ENCODE measurements around the gene SPATA6L. TPM values are rescaled to one million over a fixed set of nuclear protein-coding genes. Genes with fewer than 3 reads are reported as not detected.

Gene SPATA6L
- total and polyA plus RNA-seq, 2 experiments from 2014 or later, result 1.7 to 1.9 TPM

DNA sequence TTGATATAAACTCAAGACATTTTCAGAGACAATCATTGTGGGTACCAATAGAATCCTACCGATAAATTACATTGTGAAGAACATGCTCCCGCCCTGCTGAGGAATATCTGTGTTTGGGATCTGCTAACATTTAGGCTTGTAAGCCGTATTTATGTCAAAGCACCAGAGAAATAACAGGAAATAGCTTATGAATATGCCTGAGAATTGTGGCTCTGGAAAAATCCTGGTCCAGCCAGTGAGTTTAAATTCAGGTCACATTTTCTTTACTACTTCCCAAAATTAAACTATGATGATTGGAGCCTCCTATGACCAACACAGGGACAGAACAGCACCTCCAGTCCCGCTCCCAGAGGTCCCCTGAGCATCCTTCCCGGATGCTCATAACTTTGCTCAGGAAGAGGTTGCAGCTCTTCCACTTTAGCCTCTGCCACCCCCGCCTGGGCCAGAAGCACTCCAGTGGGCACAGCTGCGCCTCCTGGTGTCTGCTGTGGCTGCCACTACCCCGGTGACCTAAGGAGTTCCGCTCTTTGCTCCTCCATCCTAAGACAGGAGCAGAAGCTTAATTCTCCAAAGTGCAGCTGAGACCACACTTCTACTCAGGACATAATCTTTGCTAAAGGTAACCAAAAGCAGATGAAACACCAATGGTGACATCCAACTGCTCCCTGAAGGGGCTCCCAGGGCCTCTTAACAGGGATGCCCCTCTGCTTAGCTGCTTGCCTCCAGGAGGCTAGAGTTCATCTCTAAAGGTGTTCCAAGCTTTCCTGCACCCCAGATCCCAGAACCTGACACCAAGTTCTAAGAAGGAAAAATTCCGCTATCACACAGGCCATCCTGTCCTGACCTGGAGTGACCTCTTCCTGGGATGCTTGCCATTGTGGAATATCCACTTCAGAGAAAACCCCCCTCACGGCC lies 117.2 kb downstream of the SPATA6L start:
- DNase-seq (ENCODE audit: low spot score), result peak; percentile 81
- TF ChIP-seq, protein P1, sequence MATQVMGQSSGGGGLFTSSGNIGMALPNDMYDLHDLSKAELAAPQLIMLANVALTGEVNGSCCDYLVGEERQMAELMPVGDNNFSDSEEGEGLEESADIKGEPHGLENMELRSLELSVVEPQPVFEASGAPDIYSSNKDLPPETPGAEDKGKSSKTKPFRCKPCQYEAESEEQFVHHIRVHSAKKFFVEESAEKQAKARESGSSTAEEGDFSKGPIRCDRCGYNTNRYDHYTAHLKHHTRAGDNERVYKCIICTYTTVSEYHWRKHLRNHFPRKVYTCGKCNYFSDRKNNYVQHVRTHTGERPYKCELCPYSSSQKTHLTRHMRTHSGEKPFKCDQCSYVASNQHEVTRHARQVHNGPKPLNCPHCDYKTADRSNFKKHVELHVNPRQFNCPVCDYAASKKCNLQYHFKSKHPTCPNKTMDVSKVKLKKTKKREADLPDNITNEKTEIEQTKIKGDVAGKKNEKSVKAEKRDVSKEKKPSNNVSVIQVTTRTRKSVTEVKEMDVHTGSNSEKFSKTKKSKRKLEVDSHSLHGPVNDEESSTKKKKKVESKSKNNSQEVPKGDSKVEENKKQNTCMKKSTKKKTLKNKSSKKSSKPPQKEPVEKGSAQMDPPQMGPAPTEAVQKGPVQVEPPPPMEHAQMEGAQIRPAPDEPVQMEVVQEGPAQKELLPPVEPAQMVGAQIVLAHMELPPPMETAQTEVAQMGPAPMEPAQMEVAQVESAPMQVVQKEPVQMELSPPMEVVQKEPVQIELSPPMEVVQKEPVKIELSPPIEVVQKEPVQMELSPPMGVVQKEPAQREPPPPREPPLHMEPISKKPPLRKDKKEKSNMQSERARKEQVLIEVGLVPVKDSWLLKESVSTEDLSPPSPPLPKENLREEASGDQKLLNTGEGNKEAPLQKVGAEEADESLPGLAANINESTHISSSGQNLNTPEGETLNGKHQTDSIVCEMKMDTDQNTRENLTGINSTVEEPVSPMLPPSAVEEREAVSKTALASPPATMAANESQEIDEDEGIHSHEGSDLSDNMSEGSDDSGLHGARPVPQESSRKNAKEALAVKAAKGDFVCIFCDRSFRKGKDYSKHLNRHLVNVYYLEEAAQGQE (IDR thresholded peaks at IDR 0.05; ENCODE audit: unreplicated experiment), result no peak
- TF ChIP-seq, protein P2, sequence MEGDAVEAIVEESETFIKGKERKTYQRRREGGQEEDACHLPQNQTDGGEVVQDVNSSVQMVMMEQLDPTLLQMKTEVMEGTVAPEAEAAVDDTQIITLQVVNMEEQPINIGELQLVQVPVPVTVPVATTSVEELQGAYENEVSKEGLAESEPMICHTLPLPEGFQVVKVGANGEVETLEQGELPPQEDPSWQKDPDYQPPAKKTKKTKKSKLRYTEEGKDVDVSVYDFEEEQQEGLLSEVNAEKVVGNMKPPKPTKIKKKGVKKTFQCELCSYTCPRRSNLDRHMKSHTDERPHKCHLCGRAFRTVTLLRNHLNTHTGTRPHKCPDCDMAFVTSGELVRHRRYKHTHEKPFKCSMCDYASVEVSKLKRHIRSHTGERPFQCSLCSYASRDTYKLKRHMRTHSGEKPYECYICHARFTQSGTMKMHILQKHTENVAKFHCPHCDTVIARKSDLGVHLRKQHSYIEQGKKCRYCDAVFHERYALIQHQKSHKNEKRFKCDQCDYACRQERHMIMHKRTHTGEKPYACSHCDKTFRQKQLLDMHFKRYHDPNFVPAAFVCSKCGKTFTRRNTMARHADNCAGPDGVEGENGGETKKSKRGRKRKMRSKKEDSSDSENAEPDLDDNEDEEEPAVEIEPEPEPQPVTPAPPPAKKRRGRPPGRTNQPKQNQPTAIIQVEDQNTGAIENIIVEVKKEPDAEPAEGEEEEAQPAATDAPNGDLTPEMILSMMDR (conservative IDR thresholded peaks at IDR 0.05; ENCODE audit: low read depth in 2 of 2), result peak; percentile 82 to 89
- TF ChIP-seq EZH2phosphoT487 (IDR thresholded peaks at IDR 0.05; ENCODE audit: unreplicated experiment), result no peak
- Histone ChIP-seq H3F3A (replicated peaks; ENCODE audit: low read depth) (0 out of 2 replicates have a peak, but pooled peaks cover 2% of the 10 kb centered on the region), H3K4me2 (no peak overlapping the region), H3K27me3 (ENCODE audit: insufficient read depth) (no peaks in the 10 kb centered on the region), H3K4me3 (no peak overlapping the region), H3K36me3 (ENCODE audit: insufficient read depth) (no peaks in the 10 kb centered on the region), H3K27ac (ENCODE audit: low read depth) (no peak overlapping the region), H3K9me2 (ENCODE audit: insufficient read depth) (no peaks in the 10 kb centered on the region), H4K20me1 (replicated peaks; ENCODE audit: insufficient read depth) (no peaks in the 10 kb centered on the region; the same call in 1 of the 2 replicates), H3K4me1 (ENCODE audit: insufficient read depth) (no peaks in the 10 kb centered on the region), H2AFZ (no peak overlapping the region), H3K79me2 (replicated peaks; ENCODE audit: insufficient read depth) (no peaks in the 10 kb centered on the region)
- ATAC-seq, result peak; percentile 99
- Mint-ChIP-seq H3K27ac (no peak overlapping the region), H3K27me3 (ENCODE audit: insufficient read depth, low read depth, poor library complexity) (peaks cover 4% of the 10 kb centered on the region), H3K4me3 (no peak overlapping the region), H3K36me3 (ENCODE audit: low read depth) (no peaks in the 10 kb centered on the region), H3K9me3 (no peaks in the 10 kb centered on the region), H3K4me1 (peaks cover 12% of the 10 kb centered on the region)

Other genes with a start within 250 kb of the SPATA6L start
- 8.2 and 8.8 TPM in 2 replicates for gene SLC1A1, start 176.0 kb downstream of the SPATA6L start, total RNA-seq (2014; rRNA removed; shearing (Covaris generic))
- 3.2 and 3.7 TPM in 2 replicates for gene SLC1A1, start 176.0 kb downstream of the SPATA6L start, polyA plus RNA-seq (2016; fragmentation: Nextera tagmentation; extraction: Ambion mirVana)
- gene PLPP6, start 4.2 kb downstream of the SPATA6L start, total RNA-seq (2014; rRNA removed; shearing (Covaris generic)), result 13.2 and 15.2 TPM in 2 replicates
- 5.8 and 6.3 TPM in 2 replicates for gene PLPP6, start 4.2 kb downstream of the SPATA6L start, polyA plus RNA-seq (2016; fragmentation: Nextera tagmentation; extraction: Ambion mirVana)
- 26.9 and 28.9 TPM in 2 replicates for gene CDC37L1, start 13.1 kb upstream of the SPATA6L start, total RNA-seq (2014; rRNA removed; shearing (Covaris generic))
- gene CDC37L1, start 13.1 kb upstream of the SPATA6L start, polyA plus RNA-seq (2016; fragmentation: Nextera tagmentation; extraction: Ambion mirVana), result 24.0 and 29.6 TPM in 2 replicates
- gene AK3, start 74.7 kb upstream of the SPATA6L start, total RNA-seq (2014; rRNA removed; shearing (Covaris generic)), result 34.3 and 40.2 TPM in 2 replicates
- 29.6 and 30.1 TPM in 2 replicates for gene AK3, start 74.7 kb upstream of the SPATA6L start, polyA plus RNA-seq (2016; fragmentation: Nextera tagmentation; extraction: Ambion mirVana)
- 41.2 and 44.1 TPM in 2 replicates for gene RCL1, start 126.5 kb upstream of the SPATA6L start, total RNA-seq (2014; rRNA removed; shearing (Covaris generic))
- 19.3 and 20.7 TPM in 2 replicates for gene RCL1, start 126.5 kb upstream of the SPATA6L start, polyA plus RNA-seq (2016; fragmentation: Nextera tagmentation; extraction: Ambion mirVana)